Testis (tissue), 2 donors: ENCODE data around the gene ELMO1.
"Not testable (repeated sequence)": the region's sequence is repeated elsewhere in the genome, so short reads cannot be mapped to it uniquely, and the experiment has no call there.

Source experiments
- CTCF ChIP-seq, 3 experiments: fragments of 450-650 bp in 2 of 3; fragments of 200-600 bp in 1 of 3; sonication (generic) in 1 of 3; IDR thresholded peaks; one replicate each; pipeline ENCODE4 v1.5.1; 2016 to 2019; ENCODE audit warnings: antibody characterized with exemption in 3 of 3, mild to moderate bottlenecking in 2 of 3, moderate library complexity in 1 of 3
- POLR2A ChIP-seq: fragments of 450-650 bp; IDR thresholded peaks from one replicate; pipeline ENCODE4 v1.6.1; 2017; ENCODE audit warnings: antibody characterized with exemption, mild to moderate bottlenecking, moderate library complexity

GRCh38 chr7:36973534-36973933 lies 475.1 kb downstream of the ELMO1 start:
- not testable (repeated sequence) for TF ChIP-seq POLR2A; CTCF (IDR thresholded peaks at IDR 0.05)
